CD4-positive, alpha-beta T cell treated with Interleukin-17A for 4 hours (primary cell): ENCODE data around the gene RAB7A.

ENCODE experiments used
- DNase-seq: peaks from one replicate; pipeline ENCODE4 v3.0.0-alpha.2; 2020; ENCODE audit warnings: mixed read lengths

RAB7A gene

GRCh38 chr3:128794067-128794768, 68.2 kb downstream of the RAB7A start:
- DNase-seq: peak; percentile 44

GRCh38 chr3:128794770-128795649, 69.0 kb downstream of the RAB7A start:
- DNase-seq: peak; percentile 73

DNA sequence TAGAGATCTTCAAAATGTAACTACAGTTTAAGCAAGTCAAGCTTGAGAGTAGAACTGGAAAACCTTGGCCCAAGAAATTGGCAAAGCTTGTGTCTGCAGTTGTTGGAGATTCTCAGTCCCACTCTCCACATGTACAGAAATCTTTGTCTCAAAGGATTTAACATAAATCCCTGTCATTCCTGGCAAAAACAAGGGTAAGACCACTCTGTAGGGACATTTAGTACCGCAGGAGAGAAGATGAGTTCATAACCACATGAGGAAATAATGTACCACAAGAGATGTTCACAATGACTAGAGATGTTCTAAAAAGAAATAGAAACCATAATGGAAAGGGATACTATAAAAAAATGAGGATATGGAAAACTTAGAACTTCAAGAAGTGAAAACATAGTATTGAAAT, 73.7 kb downstream of the RAB7A start:
- DNase-seq: no peak

DNA sequence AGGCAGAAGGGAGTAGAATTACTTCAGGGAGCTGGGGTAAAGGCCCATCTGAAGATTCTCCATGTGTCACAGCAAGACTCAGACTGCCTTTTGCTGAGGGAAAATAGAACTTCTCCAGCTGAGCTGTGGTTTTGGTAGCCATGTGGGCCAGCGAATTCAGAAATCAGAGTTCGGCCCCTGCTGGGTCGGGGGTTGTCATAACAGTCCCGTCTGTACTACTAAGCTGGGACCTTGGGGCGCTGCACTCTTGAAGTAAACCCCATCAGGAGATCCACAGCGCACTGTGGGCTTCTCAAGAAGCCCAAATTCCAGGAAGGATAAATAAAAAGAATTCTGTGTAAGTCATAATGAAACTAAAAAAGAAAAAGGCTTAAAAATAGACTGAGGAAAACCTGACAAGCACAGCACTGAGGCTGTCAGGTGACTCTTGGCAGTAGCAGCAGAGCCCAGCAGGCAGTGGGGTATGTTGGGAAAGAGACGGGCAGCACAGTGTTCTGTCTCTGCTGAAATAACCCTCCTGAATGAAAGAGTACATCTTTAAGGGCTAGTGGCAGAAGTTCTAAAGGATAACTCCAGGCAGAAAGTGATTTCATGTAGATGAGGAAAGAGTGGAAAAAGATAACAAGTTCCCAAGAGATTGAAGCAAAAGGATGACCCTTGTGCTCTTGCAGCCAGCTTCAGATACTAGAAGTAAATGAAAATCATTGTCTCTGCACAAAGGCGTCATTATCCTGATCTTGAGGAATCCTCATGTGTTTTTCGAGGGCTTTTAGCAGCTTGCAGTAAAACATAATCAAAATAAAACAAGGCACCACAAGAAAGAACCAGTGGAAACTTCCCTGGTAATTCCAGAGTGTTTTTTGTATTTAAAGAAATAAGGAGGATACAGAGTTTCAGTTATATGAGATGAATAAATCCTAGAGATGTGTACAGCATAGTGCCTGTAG, 74.5 kb downstream of the RAB7A start:
- DNase-seq: peak; percentile 14

GRCh38 chr3:128801779-128802380, 75.9 kb downstream of the RAB7A start:
- no peak for DNase-seq

DNA sequence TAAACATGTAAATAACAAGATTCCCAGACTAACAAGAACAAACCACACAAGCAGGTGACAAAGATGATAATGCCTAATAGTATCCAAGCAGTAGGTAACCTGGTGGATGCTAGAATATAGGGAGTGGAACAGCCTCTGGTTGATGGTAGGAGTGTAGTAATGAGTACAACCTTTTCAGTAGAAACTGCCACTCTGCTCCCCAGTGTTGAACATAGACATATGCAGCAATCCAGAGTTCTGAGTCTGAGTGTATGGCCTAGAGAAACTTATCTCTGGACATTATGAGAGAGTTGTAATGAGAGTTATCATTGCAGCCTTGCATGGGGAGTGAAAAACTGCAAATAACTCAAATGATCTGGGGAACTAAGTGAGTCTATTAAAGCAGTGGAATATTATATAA, 77.3 kb downstream of the RAB7A start:
- DNase-seq: no peak

DNA sequence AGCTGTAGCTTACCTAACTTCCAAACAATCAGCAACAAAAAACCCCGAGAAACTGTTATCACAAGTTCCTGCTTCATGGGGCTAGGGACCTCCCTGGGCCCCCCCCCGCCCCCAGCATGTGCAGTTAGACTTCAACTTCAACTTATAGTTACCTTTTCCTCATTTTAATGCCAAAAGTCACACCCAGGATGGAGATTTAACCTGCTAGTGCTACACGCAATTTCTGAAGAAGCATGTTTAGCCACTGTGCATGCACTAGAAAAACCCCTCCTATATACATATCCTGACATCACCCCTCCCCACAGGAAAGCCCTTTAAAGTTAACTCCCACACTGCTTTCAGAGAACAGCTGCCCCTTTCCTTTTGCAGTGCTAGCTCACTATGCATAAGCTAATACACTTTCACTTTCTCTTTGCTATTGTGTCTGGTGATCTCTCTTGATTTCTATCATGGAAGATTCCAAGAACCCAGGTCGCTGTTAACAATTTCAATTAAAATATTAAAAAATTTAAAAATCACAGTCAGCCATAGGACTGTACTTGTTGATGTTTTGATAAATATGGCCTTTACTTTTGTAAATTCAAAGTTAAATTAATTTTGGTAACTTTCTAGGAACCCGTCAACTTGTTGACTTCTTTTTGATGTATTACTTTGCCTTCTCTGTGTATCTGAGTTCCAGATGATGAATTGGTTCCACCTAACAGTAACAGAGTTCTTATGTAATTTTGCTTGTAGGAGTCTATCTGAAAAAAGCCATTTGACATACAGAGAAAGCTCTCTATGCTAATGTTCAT, 78.2 kb downstream of the RAB7A start:
- peak; percentile 64 for DNase-seq

DNA sequence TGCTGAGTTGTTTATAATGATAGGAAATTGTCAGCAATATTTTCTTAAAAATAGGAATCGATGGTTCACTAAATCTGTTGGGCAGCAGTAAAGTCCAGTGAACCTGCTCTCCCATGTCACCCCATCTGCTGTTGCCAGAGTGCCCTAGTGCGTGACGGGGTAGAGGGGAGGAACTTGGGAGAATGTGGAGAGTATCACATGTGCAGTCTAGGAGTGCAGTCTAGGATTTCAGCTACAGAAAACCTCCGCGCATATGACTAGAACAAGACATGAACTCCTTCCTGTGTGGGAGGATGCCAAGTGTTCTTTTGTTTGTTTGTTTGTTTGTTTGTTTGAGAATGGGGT, 78.8 kb downstream of the RAB7A start:
- DNase-seq: no peak

DNA sequence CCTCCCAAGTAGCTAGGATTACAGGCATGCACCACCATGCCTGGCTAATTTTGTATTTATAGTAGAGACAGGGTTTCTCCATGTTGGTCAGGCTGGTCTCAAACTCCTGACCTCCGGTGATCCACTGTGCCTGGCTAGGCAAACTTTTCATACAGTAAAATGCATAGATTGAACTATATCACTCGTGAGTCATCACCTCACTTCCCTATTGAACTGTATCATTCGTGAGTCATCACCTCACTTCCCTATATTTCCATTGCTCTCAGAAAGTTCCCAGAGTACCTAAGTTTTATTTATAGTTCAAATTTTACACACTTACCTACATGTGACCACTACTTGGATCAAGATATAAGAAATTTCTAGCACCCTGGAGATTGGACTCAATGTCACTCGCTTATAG, 79.8 kb downstream of the RAB7A start:
- no peak for DNase-seq

DNA sequence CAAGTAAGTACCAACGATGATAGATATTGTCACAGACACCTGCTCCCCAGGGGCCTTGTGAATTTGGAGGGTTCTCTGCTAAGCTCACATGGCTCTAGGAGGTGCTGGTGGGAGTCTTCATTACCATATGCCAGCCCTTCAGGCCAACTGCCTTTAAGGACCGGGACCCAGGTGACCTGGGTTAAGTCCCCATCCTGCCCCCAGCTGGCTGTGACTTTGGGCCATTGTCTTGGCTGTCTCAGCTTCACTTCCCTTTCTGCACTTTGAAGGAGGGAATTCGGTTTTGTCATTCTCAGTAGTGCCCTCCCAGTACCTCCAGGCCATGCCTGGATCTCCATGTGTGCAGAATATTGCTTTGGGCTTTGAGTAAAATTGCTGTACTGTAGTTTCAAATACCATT, 80.6 kb downstream of the RAB7A start:
- DNase-seq: no peak

GRCh38 chr3:128807186-128807830, 81.3 kb downstream of the RAB7A start:
- DNase-seq: no peak

DNA sequence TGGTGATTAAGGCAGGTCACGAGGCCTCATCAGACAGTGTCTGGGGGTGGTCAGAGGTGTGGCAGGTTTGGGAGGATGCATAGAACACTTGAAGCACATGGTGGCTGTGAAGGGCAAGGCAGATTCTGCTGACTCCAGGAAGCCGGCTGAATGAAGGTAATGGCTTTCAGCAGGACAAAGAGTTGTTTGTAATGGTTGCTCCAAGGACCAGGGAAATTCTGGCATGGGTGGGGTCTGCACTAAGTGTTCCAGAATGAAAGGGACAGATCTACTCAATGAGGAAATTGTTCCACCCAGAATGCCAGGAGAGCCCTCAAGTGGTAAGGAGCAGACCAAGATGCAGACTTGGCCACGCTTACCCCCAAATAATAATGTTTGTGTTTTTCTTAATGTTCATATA, 82.7 kb downstream of the RAB7A start:
- no peak for DNase-seq

DNA sequence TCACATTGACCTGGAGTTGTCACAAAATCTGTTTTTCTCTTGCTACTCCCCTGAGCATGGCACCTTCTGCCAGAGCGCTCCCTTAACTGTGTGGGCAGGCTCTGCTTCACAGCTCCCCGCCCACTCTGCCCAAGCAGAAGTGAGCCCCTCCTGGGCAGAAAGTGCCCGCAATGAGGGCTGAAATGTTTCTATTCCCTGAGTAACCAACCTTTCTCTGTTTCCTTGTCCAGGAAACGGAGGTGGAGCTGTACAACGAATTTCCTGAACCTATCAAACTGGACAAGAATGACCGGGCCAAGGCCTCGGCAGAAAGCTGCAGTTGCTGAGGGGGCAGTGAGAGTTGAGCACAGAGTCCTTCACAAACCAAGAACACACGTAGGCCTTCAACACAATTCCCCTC, 87.1 kb downstream of the RAB7A start:
- DNase-seq: no peak

DNA sequence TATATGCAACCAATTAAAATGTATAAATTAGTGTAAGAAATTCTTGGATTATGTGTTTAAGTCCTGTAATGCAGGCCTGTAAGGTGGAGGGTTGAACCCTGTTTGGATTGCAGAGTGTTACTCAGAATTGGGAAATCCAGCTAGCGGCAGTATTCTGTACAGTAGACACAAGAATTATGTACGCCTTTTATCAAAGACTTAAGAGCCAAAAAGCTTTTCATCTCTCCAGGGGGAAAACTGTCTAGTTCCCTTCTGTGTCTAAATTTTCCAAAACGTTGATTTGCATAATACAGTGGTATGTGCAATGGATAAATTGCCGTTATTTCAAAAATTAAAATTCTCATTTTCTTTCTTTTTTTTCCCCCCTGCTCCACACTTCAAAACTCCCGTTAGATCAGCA, 88.1 kb downstream of the RAB7A start:
- no peak for DNase-seq

GRCh38 chr3:128814519-128815317, 88.7 kb downstream of the RAB7A start:
- DNase-seq: no peak

DNA sequence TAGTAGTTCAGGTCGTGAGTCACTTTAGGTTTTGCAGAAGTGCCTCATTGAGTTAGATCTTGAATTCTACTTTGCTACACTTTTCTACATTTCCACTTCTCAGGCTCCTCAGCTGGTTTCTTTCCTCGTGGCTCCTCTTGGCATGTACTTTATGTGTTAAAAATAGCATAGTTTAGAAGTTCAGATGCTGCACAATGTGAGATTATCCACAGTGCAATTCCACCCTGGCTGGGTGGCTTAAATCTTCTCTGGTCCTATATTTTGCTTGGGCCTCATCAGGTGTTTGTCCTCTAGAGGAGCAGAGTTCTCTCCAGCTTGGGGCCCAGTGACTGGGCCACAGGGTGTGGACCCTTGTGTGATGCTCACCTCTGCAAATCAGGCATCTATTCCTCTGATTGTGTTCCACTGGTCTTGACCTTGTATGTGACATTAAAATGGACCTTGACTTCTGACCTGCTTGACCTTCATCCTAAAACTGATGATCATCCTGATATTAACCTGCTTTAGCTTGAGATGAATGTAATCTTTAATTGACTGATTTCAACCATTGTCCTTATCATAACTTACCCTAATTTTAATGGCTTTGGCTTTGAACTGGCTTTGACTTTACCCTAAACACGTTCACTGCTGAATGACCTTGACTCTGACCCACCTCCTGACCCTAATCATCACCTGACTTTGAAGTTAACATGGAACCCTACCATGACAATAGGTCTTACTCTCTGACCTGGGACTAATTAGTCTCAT, 89.5 kb downstream of the RAB7A start:
- DNase-seq: no peak

- no peak for DNase-seq
Observed at GRCh38 chr3:128818186-128818787, 92.3 kb downstream of the RAB7A start.

- DNase-seq: no peak
Observed at GRCh38 chr3:128820252-128820839, 94.4 kb downstream of the RAB7A start.

DNA sequence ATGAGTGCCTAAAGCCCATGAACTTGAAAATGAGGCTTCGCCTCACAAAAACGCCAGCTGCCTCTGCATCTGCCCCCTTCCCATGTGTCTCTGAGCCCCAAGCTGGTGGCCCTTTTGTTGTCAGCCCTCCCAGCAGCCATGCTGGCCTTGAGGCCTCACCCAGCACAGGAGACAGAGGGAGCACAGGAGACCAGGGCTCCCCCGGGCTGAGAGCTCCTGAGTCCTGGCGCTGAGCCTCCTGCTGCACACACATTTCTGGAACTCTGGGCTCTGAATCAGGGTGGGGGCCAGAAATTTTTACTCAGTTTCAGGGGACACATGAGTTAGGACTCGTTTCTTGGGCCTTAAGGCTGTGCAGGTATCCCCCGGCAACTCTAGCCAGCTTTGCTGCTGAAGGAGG, 97.0 kb downstream of the RAB7A start:
- DNase-seq: no peak
